Activated B cell treated with CpG ODN at 0.5 μM for 24 hours (primary cell): ENCODE results near the gene ZFHX3. TPM values are rescaled to one million over a fixed set of nuclear protein-coding genes. Genes with fewer than 3 reads are reported as not detected.

Experiments
- ATAC-seq: fragments of 200-7000 bp; cut with Tn5 transposase; one replicate; pipeline ENCODE4 v1.10.0; 2021; ENCODE audit warnings: low read depth, mild to moderate bottlenecking, moderate library complexity
- CTCF ChIA-PET: fragments of 350-600 bp; sonication (Branson Sonifier 250); formaldehyde crosslinking; loops from one replicate; lab custom pipeline; 2021; ENCODE audit warnings: antibody characterized with exemption; lab: Charles Lee
- POLR2A ChIA-PET: fragments of 350-600 bp; sonication (Branson Sonifier 250); formaldehyde crosslinking; loops from one replicate; lab custom pipeline; 2021; ENCODE audit warnings: antibody characterized with exemption; lab: Charles Lee
- DNase-seq: peaks from one replicate; pipeline ENCODE4 v3.0.0; 2022
- H3K27ac Mint-ChIP-seq: one replicate; pipeline ENCODE4 v1.8.0; 2020; ENCODE audit warnings: mixed read lengths
- H3K27me3 Mint-ChIP-seq: one replicate; pipeline ENCODE4 v1.8.0; 2021; ENCODE audit warnings: mixed read lengths
- H3K36me3 Mint-ChIP-seq: one replicate; pipeline ENCODE4 v1.8.0; 2021; ENCODE audit warnings: low read depth, mixed read lengths
- H3K4me1 Mint-ChIP-seq: one replicate; pipeline ENCODE4 v1.8.0; 2021; ENCODE audit warnings: mixed read lengths
- H3K4me3 Mint-ChIP-seq: one replicate; pipeline ENCODE4 v1.8.0; 2020; ENCODE audit warnings: mild to moderate bottlenecking, mixed read lengths
- H3K9me3 Mint-ChIP-seq: one replicate; pipeline ENCODE4 v1.8.0; 2020; ENCODE audit warnings: mixed read lengths
- CTCF ChIP-seq: fragments of 200-600 bp; IDR thresholded peaks from one replicate; pipeline ENCODE4 v1.8.0; 2022; ENCODE audit warnings: antibody characterized with exemption, mild to moderate bottlenecking
- intact Hi-C: fragments of 100-400 bp; cut with micrococcal nuclease; formaldehyde crosslinking; loops from one replicate; pipeline ENCODE4 v1.15.1; 2024
- total RNA-seq: library from RNA; stranded (reverse); gene quantifications from 2 replicates; pipeline ENCODE4 v1.2.3, GENCODE V29; 2022

Gene ZFHX3
- total RNA-seq, 1 donor from 2014 or later: 9.2 TPM

GRCh38 chr16:72815348-72816318, 232.3 kb downstream of the ZFHX3 start:
- Mint-ChIP-seq H3K4me3 (no peak overlapping the region), H3K9me3 (no peaks in the 10 kb centered on the region), H3K4me1 (peaks cover 1% of the 10 kb centered on the region), H3K27me3 (no peaks in the 10 kb centered on the region), H3K27ac (no peak overlapping the region), H3K36me3 (no peaks in the 10 kb centered on the region)
- ATAC-seq: no peak
- no peak for DNase-seq
- ChIA-PET POLR2A (no interaction called here), CTCF (interaction anchor here (3.2 kb wide), 1 partner anchor 17 kb away, joined by 13 read pairs; no protein-coding TSS in a partner anchor)
- no peak for TF ChIP-seq CTCF
- intact Hi-C loops: no loop called here

- no peaks in the 10 kb centered on the region for H3K9me3 Mint-ChIP-seq
- DNase-seq: no peak
- peaks cover 1% of the 10 kb centered on the region for H3K4me1 Mint-ChIP-seq
- ATAC-seq: no peak
- ChIA-PET POLR2A (no interaction called here), CTCF (no interaction called here)
- no peak for TF ChIP-seq CTCF
- no peaks in the 10 kb centered on the region for H3K27me3 Mint-ChIP-seq
- H3K27ac Mint-ChIP-seq: no peak overlapping the region
- intact Hi-C loops: no loop called here
- H3K36me3 Mint-ChIP-seq: no peaks in the 10 kb centered on the region
- H3K4me3 Mint-ChIP-seq: no peak overlapping the region
Measured at GRCh38 chr16:72814226-72814625, 233.7 kb downstream of the ZFHX3 start.

GRCh38 chr16:72812672-72813071, 235.3 kb downstream of the ZFHX3 start:
- POLR2A ChIA-PET: no interaction called here
- Mint-ChIP-seq H3K27ac (no peak overlapping the region), H3K9me3 (no peaks in the 10 kb centered on the region), H3K4me1 (peaks cover 1% of the 10 kb centered on the region), H3K4me3 (no peak overlapping the region), H3K36me3 (no peaks in the 10 kb centered on the region), H3K27me3 (no peaks in the 10 kb centered on the region)
- CTCF ChIA-PET: no interaction called here
- intact Hi-C loops: no loop called here
- no peak for TF ChIP-seq CTCF
- ATAC-seq (no peak), DNase-seq (no peak)

- no peak for TF ChIP-seq CTCF
- Mint-ChIP-seq H3K27ac (no peak overlapping the region), H3K27me3 (no peaks in the 10 kb centered on the region), H3K4me1 (peaks cover 1% of the 10 kb centered on the region), H3K9me3 (no peaks in the 10 kb centered on the region), H3K4me3 (no peak overlapping the region), H3K36me3 (no peaks in the 10 kb centered on the region)
- intact Hi-C loops: no loop called here
- CTCF ChIA-PET: interaction anchor here (1.1 kb wide), 1 partner anchor 21 kb away, joined by 3 read pairs; no protein-coding TSS in a partner anchor
- ATAC-seq (no peak), DNase-seq (no peak)
- POLR2A ChIA-PET: interaction anchor here (0.6 kb wide), 1 partner anchor 21 kb away, joined by 7 read pairs; no protein-coding TSS in a partner anchor
Measured at GRCh38 chr16:72811876-72812275, 236.1 kb downstream of the ZFHX3 start.

- H3K9me3 Mint-ChIP-seq: no peaks in the 10 kb centered on the region
- TF ChIP-seq CTCF: no peak
- DNase-seq (no peak), ATAC-seq (no peak)
- intact Hi-C loops: no loop called here
- H3K36me3 Mint-ChIP-seq: no peaks in the 10 kb centered on the region
- no peak overlapping the region for H3K4me3 Mint-ChIP-seq
- no peaks in the 10 kb centered on the region for H3K27me3 Mint-ChIP-seq
- no peak overlapping the region for H3K27ac Mint-ChIP-seq
- CTCF ChIA-PET: interaction anchor here (1.1 kb wide), 1 partner anchor 22 kb away, joined by 3 read pairs; no protein-coding TSS in a partner anchor
- H3K4me1 Mint-ChIP-seq: peaks cover 1% of the 10 kb centered on the region
- POLR2A ChIA-PET: no interaction called here
Measured at GRCh38 chr16:72811188-72811720, 236.7 kb downstream of the ZFHX3 start.
